Activated T-helper 17 cell treated with anti-CD3 and anti-CD28 coated beads, Interleukin-2, amount 50 U/mL, for 72 hours (primary cell): Measurements from ENCODE around the gene SLC16A8. TPM values are rescaled to one million over a fixed set of nuclear protein-coding genes. Genes with fewer than 3 reads are reported as not detected.

Source experiments
- ATAC-seq: fragments of 150-1000 bp; cut with Tn5 transposase; replicated peaks from 2 replicates; pipeline ENCODE4 v1.10.0; 2021; ENCODE audit warnings: mild to moderate bottlenecking, moderate library complexity
- H3K27ac Mint-ChIP-seq: one replicate; pipeline ENCODE4 v1.8.0; 2022; ENCODE audit warnings: mixed read lengths
- H3K27me3 Mint-ChIP-seq: one replicate; pipeline ENCODE4 v1.8.0; 2022; ENCODE audit warnings: mixed read lengths
- H3K36me3 Mint-ChIP-seq: one replicate; pipeline ENCODE4 v1.8.0; 2022; ENCODE audit warnings: low read depth, mild to moderate bottlenecking, mixed read lengths
- H3K4me1 Mint-ChIP-seq: one replicate; pipeline ENCODE4 v1.8.0; 2022; ENCODE audit warnings: mixed read lengths
- H3K4me3 Mint-ChIP-seq: one replicate; pipeline ENCODE4 v1.8.0; 2022; ENCODE audit warnings: mild to moderate bottlenecking, mixed read lengths
- H3K9me3 Mint-ChIP-seq: one replicate; pipeline ENCODE4 v1.8.0; 2022; ENCODE audit warnings: mixed read lengths
- total RNA-seq, 2 donors: library from RNA; stranded (reverse); gene quantifications; one replicate each; pipeline ENCODE4 v1.2.3, GENCODE V29; 2022

SLC16A8 gene
- total RNA-seq, 2 donors from 2014 or later, result not detected

DNA sequence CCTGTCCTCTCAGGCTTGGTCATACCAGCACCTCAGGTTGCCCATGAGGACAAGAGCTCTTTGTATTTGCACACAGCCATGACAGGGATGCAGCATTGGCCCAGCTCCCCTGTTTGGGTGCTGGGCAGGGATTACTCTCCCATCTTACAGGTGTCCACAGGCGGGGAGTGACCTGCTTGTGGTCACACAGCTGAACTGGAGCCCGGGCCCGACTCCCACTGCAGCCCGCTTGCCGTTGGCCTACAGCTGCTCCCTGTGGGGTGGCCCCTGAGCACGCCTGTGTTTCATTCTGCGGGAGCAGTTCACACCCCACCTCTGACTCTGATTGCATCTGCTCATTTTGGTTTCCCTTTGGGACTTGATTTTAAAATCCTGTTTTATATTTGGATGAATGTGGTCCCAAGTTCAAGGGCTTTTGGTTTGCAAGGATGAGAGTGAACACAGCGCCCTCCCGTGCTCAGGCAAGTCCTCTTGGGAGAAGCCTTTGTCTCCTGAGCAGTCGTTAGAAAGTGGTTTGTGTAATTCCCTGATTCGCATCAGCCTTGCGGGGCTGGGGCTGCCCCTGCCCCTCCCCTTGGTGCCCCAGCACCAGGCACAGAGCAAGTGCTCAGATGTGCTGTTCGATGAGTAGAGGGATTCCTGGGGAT lies 17.5 kb downstream of the SLC16A8 start:
- peaks cover 3% of the 10 kb centered on the region for H3K4me1 Mint-ChIP-seq
- no peak overlapping the region for H3K27ac Mint-ChIP-seq
- no peak overlapping the region for H3K4me3 Mint-ChIP-seq
- H3K27me3 Mint-ChIP-seq, result no peaks in the 10 kb centered on the region
- H3K9me3 Mint-ChIP-seq, result no peaks in the 10 kb centered on the region
- no peak for ATAC-seq
- peaks cover 54% of the 10 kb centered on the region for H3K36me3 Mint-ChIP-seq

DNA sequence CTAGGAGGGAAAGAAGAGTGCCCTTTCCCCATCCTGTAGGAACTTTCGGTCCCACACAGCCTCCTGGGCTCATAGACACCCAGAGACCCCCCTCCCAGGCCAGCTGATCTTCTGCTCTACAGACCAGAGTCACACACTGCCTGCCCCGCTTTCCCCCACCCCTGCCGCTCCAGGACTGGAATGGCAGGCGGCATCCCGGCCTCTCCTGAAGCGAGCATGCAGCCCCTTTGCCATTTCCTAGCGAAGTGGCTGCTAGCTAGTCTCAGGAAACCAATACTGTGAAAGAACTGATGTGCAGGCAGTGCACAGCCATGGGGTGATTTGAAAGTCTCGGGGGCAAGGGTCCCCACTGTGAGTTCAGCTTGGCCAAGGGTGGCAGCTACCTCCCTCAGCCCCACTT lies 18.4 kb downstream of the SLC16A8 start:
- H3K4me1 Mint-ChIP-seq, result peaks cover 3% of the 10 kb centered on the region
- no peaks in the 10 kb centered on the region for H3K9me3 Mint-ChIP-seq
- ATAC-seq, result no peak
- peaks cover 56% of the 10 kb centered on the region for H3K36me3 Mint-ChIP-seq
- no peak overlapping the region for H3K27ac Mint-ChIP-seq
- no peak overlapping the region for H3K4me3 Mint-ChIP-seq
- no peaks in the 10 kb centered on the region for H3K27me3 Mint-ChIP-seq

DNA sequence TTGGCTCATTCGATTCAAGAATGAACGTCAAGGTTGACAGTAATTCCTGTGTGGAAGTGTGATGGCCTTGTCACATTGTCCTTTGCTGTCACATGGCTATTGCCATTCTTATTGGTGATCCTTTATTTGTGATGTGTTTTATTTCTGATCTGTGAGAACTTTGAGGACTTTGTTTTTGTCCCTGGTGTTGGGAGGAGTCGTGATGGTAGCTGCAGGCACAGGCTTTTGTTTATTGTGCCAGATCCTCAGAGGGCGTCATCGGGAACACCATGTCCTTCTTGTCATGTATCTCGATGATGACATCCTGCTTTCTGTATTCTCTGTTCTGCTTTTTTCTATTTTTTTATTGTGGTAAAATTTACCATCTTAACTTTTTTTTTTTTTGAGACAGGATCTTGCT lies 21.2 kb downstream of the SLC16A8 start:
- Mint-ChIP-seq H3K4me1 (peaks cover 9% of the 10 kb centered on the region), H3K36me3 (peaks cover 56% of the 10 kb centered on the region), H3K27me3 (no peaks in the 10 kb centered on the region), H3K4me3 (no peak overlapping the region), H3K9me3 (no peaks in the 10 kb centered on the region), H3K27ac (no peak overlapping the region)
- no peak for ATAC-seq

DNA sequence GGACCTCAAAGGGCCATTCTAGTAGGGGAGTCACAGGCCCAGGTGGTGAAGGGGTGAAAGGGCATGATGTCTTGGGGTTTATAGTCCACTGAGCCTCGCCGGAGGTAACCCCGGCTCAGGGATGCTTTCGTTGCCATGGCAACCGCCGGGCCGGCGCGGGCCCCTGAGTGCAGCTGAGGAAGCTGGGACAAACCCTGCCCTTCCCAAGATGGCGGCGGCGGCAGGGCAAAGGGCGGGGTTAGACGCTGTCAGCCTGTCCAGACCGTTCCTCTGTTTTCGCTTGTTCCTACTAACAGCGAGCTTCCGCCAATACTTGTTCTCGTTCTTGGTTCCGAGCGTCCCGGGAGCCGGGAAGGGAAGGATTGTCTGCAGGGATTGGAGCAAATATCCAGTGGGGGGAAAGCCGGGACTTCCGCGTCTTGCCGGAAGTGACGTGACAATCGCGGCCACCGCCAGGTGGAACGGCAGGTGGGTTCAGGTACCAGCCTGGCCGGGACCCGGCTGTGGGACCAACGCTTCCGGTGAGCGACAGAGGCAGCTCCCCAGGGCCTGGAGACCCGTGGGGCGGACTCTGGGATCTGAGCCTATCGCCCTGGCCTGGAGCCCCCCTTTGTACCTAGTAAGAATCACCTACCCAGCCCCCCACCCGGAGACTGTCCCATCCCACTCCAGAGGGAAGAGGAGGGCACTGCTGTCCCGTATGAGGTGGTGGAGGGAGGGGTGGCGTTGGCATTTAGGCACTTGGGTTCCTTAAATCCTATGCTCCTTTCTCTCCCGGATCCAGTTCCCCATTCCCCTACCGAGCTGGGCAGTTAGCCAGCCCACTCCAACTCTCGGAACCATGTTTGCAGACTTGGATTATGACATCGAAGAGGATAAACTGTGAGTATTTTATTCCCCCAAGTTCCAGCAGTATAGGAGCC lies 26.8 kb downstream of the SLC16A8 start, which contains the start of gene PICK1:
TSS of gene PICK1 (plus strand) at position 436 of the 923 bp plus-strand sequence. CDS start at position 842, 406 bp downstream.
- Mint-ChIP-seq H3K36me3 (peaks cover 9% of the 10 kb centered on the region), H3K9me3 (no peaks in the 10 kb centered on the region), H3K4me3 (peak within 1 kb of the TSS; percentile 94), H3K27me3 (no peaks in the 10 kb centered on the region), H3K4me1 (peaks cover 8% of the 10 kb centered on the region), H3K27ac (peak within 1 kb of the TSS; percentile 97)
- ATAC-seq, result peak; percentile 89

DNA sequence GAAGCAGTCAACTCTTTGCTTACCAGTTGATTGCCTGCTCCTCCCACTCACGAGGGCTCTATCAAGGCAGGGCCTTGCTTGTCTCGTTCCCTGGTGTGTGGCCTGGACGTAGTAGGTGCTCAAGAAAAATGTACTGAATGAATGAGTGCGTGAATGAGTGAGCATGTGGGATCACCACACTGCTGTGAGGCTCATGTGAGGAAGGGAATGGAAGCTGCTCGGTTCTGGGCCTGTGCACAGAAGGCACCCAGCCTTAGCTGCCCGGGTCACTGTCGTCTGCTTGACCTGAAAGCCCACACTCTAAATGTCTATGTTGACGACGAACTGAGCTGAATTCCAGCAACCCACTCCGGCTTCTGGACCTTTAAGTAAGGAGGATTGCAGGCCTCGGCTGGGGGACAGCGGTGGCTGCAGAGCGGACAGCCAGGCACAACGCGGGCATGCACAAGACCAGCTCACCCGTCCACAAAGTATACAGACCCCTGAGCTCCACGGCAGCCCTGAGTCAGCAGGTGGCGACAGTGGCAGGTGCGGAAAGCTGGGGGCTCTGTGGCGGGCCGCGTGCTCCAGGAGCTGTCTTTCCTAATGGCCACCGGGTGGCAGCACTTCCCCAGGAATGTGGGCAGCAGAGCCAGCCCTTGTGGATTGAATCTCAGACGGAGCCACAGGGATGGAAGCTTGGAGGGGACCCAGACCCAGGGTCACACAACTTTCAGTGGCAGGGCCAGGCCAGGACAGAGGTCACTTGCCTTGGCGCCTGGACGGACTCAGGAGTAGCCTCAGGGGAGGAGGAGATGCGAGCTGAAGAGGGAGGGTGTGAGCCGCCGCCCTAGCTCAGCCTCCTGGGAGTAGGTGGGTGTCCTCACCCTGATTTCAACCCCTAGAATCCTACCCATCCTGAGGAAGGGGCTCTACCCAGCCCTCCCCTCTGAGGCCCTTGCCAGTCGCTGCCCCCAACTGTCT lies 31.8 kb downstream of the SLC16A8 start:
- peak; percentile 81 for ATAC-seq
- Mint-ChIP-seq H3K4me1 (no peaks in the 10 kb centered on the region), H3K9me3 (no peaks in the 10 kb centered on the region), H3K27me3 (no peaks in the 10 kb centered on the region), H3K27ac (no peak overlapping the region), H3K4me3 (no peak overlapping the region), H3K36me3 (no peaks in the 10 kb centered on the region)

DNA sequence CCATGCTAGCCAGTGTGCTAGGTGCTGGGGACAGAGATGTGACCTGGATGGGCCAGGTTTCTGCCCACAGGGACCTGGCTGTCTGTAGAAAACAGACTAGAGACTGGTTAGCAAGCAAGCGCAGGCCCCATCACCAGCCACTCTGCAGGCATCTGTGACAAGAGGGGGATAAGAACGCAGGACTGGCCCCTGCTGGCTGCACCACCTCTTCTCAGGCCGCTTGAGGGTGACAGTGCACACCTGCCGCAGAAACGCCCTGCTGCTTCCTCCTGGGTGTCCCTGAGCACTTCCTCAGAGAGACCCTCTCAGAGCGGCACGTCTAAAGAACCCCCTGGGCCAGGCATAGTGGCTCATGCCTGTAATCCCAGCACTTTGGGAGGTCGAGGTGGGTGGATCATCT lies 32.7 kb downstream of the SLC16A8 start:
- Mint-ChIP-seq H3K4me1 (no peaks in the 10 kb centered on the region), H3K36me3 (no peaks in the 10 kb centered on the region), H3K9me3 (no peaks in the 10 kb centered on the region), H3K27ac (no peak overlapping the region), H3K27me3 (no peaks in the 10 kb centered on the region), H3K4me3 (no peak overlapping the region)
- ATAC-seq, result no peak

DNA sequence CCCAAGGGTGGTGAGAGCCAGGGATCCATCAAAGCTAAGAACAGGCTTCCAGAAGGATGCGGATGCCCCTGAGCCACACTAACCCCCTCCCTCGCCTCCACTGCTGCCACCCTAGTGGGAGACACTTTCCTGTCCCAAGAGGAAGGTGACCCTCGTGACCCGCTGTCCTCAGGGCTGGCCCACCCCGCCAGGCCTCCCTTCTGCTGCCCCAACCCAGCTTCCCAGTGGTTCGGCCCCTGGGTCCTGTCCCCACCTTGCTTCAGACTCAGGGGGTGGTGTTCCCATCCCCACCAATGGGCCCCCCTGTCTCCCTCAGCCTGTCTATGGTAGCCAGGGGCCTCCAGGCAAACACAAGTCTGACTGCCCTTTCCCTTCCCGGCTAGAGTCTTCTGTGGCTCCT lies 33.3 kb downstream of the SLC16A8 start:
- no peak for ATAC-seq
- no peaks in the 10 kb centered on the region for H3K9me3 Mint-ChIP-seq
- H3K27me3 Mint-ChIP-seq, result no peaks in the 10 kb centered on the region
- H3K36me3 Mint-ChIP-seq, result no peaks in the 10 kb centered on the region
- no peak overlapping the region for H3K4me3 Mint-ChIP-seq
- H3K4me1 Mint-ChIP-seq, result no peaks in the 10 kb centered on the region
- H3K27ac Mint-ChIP-seq, result no peak overlapping the region

DNA sequence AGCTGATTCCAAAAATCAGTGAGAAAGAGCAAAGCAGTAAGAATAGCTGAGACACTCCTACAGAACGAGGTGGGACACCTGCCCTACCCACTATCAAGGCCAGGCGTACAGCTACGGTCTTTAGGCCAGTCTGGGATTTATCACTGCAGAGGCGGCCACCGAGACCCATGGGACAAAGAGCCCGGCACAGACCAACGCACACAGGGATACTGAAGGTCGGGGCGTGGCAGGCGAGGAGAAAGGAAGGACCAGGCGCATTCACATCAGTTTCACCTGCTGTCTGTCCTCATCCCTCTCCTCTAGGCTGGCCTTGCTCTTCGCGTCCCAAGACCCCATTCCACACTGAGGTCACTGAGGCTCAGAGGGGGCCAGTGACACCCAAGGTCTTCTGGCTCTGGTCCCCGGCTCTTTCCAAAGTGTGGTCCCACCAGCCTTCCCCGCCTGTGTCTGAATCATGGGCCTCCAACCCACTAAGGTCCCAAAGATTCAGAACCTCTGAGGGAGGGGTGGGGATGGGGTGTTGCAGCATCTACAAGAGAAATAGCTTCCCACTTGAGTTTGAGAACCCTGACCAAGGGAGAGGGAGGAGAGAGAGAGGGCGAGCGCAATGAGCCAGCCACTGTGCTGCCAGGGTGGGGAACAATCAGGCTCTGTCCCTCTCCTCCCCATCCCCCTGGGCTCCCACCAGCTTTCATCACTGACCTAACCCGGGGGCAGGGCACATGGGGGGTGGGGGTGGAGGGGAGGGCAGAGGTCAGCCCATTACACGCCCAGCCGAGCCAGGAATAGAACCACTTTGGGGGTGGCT lies 34.0 kb downstream of the SLC16A8 start:
- Mint-ChIP-seq H3K36me3 (no peaks in the 10 kb centered on the region), H3K27me3 (peaks cover 2% of the 10 kb centered on the region), H3K9me3 (no peaks in the 10 kb centered on the region), H3K4me1 (no peaks in the 10 kb centered on the region), H3K4me3 (no peak overlapping the region), H3K27ac (no peak overlapping the region)
- no peak for ATAC-seq

DNA sequence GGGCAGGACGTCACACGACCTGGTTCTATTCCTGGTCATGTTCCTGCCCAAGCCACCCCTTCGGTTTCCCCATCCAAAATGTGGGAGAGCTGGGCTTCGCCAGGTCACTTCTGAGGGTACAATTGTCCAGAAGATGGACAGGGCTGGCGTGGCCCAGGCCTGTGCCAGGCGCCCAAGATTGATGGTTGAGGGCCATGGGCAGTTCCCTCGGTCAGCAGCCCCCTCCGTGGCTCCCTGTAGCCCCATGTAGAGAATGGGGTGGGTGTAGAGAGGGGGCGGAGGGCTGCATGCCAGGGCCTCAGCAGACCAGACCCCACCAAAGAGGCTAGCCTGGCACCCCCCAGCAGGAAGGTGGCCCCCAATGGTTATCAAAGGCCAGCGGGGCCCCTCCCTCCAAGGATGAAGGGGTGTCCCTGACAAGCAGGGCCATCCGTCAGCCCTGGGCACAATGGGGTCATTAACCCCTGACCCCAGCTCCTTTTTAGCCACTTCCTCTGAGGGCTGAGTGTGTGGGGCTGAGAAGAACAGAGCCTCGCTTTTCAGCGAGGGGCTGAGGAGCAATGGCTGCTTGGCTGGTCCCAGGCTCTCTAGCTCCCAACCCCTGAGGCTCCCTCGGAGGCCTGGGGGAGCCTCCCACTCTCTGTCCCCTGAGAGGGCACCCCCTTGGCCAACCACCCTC lies 37.8 kb downstream of the SLC16A8 start:
- Mint-ChIP-seq H3K4me3 (no peak overlapping the region), H3K36me3 (no peaks in the 10 kb centered on the region), H3K9me3 (no peaks in the 10 kb centered on the region), H3K4me1 (no peaks in the 10 kb centered on the region), H3K27me3 (peaks cover 3% of the 10 kb centered on the region), H3K27ac (no peak overlapping the region)
- no peak for ATAC-seq

DNA sequence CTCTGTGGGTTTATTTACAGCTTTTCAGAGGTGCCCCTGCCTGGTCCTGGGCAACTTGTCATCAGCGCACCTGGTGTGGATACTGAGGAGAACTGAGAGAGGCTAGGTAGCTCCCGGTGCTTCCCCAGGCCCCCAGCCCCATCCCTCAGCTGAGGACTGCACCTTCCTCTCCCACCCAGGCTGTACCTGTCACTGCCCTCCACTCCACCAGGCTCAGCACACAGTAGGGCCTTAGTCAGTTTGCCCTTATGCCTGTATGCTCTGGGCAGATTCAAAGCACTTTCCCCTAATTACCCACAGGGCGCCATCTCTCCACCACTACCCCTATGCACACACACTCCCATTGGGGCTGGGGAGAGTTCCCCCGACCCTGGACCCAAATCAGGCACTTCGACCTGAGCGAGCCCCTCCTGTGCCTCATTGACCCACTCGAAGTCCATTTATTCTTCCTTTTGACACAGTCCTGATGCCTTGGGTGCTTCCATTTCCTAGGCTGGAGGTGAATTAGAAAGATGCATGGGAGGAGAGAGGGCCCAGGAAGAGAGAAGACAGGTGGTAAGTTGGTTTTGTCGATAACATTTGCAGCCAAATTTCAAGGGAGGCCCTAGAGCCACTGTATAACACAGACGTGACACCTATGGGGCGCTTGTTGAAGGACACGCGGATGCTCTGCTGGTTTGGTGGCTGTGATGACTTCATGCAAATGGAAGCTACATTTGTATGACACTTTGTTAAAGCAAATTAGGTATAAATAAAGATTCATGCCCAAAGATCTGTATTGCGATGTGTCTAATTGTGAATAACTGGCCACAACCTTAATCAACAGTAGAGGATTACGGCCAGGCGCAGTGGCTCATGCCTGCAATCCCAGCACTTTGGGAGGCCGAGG lies 40.6 kb downstream of the SLC16A8 start:
- no peak overlapping the region for H3K4me3 Mint-ChIP-seq
- H3K36me3 Mint-ChIP-seq, result no peaks in the 10 kb centered on the region
- ATAC-seq, result no peak
- H3K9me3 Mint-ChIP-seq, result no peaks in the 10 kb centered on the region
- no peak overlapping the region for H3K27ac Mint-ChIP-seq
- H3K27me3 Mint-ChIP-seq, result peaks cover 3% of the 10 kb centered on the region
- H3K4me1 Mint-ChIP-seq, result no peaks in the 10 kb centered on the region

DNA sequence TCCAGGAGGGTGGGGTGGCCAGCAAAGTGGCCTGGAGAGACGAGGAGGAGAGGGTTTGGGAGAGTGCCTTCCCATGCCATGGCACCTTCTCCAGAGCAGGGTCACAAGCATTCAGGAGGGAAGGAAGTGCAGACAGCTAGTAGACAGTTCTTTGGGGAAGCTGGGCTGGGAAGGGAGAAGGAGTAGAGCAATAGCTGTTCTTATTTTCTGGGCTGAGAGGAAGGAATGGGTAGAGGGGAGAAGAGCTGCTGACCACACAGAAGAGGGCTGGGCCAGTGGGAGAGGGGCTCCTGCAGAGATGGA lies 41.5 kb downstream of the SLC16A8 start:
- H3K4me3 Mint-ChIP-seq, result no peak overlapping the region
- no peaks in the 10 kb centered on the region for H3K9me3 Mint-ChIP-seq
- H3K4me1 Mint-ChIP-seq, result no peaks in the 10 kb centered on the region
- peak overlapping the region; percentile 18 for H3K27ac Mint-ChIP-seq
- no peak for ATAC-seq
- peaks cover 3% of the 10 kb centered on the region for H3K27me3 Mint-ChIP-seq
- no peaks in the 10 kb centered on the region for H3K36me3 Mint-ChIP-seq

DNA sequence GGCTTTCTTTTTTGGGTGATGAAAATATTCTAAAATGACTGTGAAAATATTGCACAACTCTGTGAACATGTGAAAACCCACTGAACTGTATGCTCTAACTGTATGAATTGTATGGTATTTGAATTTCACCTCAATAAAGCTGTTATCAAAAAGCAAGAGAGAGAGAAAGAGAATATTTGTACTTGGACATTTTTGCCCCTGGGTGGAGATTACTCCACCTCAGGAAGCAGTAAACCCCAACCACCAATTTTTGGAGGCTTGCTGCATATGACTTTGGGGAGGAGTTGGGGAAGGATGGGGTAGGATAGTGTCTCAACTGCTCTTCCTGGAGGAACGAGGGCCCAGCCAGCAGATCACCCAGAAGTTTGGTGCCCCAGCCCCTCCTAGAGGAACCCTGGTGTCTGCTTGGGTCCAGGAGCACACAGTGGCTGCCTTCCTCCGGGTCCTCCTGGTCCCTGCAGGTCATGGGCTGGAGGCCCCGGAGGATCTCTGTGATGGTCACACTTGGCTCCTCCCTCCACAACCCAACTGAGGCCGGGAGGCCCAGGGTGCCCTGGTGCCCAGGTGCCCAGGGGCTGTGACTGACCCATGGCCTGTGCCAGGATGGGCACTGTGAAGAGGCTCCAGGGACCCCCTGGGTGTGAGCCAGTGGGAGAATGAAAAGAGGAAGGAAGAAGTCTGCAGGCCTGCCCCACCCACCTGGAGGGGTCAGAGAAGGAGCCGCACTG lies 42.1 kb downstream of the SLC16A8 start:
- Mint-ChIP-seq H3K4me1 (no peaks in the 10 kb centered on the region), H3K27ac (peak overlapping the region; percentile 18), H3K4me3 (no peak overlapping the region), H3K9me3 (no peaks in the 10 kb centered on the region), H3K27me3 (peaks cover 3% of the 10 kb centered on the region), H3K36me3 (no peaks in the 10 kb centered on the region)
- ATAC-seq, result no peak
